ENCODE data around the gene GSTM5.
A peak's percentile ranks its signal among the peaks of the same experiment; 100 is the strongest.
"Not testable (repeated sequence)": the region's sequence is repeated elsewhere in the genome, so short reads cannot be mapped to it uniquely, and the experiment has no call there.

GSTM5 gene

GRCh38 chr1:109697066-109697465 is 15.0 kb upstream of the GSTM5 start:
- no peak for DNase-seq (ENCODE audit: low spot score)

GRCh38 chr1:109697861-109698260 is 14.2 kb upstream of the GSTM5 start:
- not testable (repeated sequence) for DNase-seq (ENCODE audit: low spot score)

- DNase-seq (ENCODE audit: low spot score) = not testable (repeated sequence)
Observed at GRCh38 chr1:109702940-109703339, 9.1 kb upstream of the GSTM5 start.

GRCh38 chr1:109704173-109704572 is 7.9 kb upstream of the GSTM5 start:
- DNase-seq (ENCODE audit: low spot score) = no peak

GRCh38 chr1:109705411-109705810 is 6.6 kb upstream of the GSTM5 start:
- DNase-seq (ENCODE audit: low spot score) = no peak

GRCh38 chr1:109708949-109709348 is 3.1 kb upstream of the GSTM5 start:
- not testable (repeated sequence) for DNase-seq (ENCODE audit: low spot score)

GRCh38 chr1:109709822-109710221 is 2.2 kb upstream of the GSTM5 start:
- DNase-seq (ENCODE audit: low spot score) = not testable (repeated sequence)

GRCh38 chr1:109712321-109712864 is 342 bp downstream of the GSTM5 start:
- no peak for DNase-seq (ENCODE audit: low spot score)

GRCh38 chr1:109713636-109714035 is 1.6 kb downstream of the GSTM5 start:
- DNase-seq (ENCODE audit: low spot score) = no peak

- DNase-seq (ENCODE audit: low spot score) = no peak
Observed at GRCh38 chr1:109714661-109715372, 2.8 kb downstream of the GSTM5 start.

- DNase-seq (ENCODE audit: low spot score) = no peak
Observed at GRCh38 chr1:109716121-109716520, 4.1 kb downstream of the GSTM5 start.

GRCh38 chr1:109716570-109717090 is 4.6 kb downstream of the GSTM5 start:
- DNase-seq (ENCODE audit: low spot score) = no peak

GRCh38 chr1:109717729-109718128 is 5.7 kb downstream of the GSTM5 start:
- no peak for DNase-seq (ENCODE audit: low spot score)

GRCh38 chr1:109718495-109718894 is 6.4 kb downstream of the GSTM5 start:
- no peak for DNase-seq (ENCODE audit: low spot score)

GRCh38 chr1:109719337-109719837 is 7.3 kb downstream of the GSTM5 start:
- peak; percentile 44 for DNase-seq (ENCODE audit: low spot score)

GRCh38 chr1:109721042-109721441 is 9.0 kb downstream of the GSTM5 start:
- no peak for DNase-seq (ENCODE audit: low spot score)

GRCh38 chr1:109721971-109722370 is 9.9 kb downstream of the GSTM5 start:
- DNase-seq (ENCODE audit: low spot score) = no peak

- DNase-seq (ENCODE audit: low spot score) = peak; percentile 16
Observed at GRCh38 chr1:109722908-109723691, 11.0 kb downstream of the GSTM5 start.

GRCh38 chr1:109724933-109725332 is 12.9 kb downstream of the GSTM5 start:
- no peak for DNase-seq (ENCODE audit: low spot score)

GRCh38 chr1:109725510-109725909 is 13.5 kb downstream of the GSTM5 start:
- no peak for DNase-seq (ENCODE audit: low spot score)

- no peak for DNase-seq (ENCODE audit: low spot score)
Observed at GRCh38 chr1:109726007-109726406, 14.0 kb downstream of the GSTM5 start.

GRCh38 chr1:109726728-109727373 is 14.8 kb downstream of the GSTM5 start:
- DNase-seq (ENCODE audit: low spot score) = no peak

Data from hepatic stellate cell (primary cell).